Fibroblast of lung (primary cell): ENCODE results near the gene TMED9. TPM values are rescaled to one million over a fixed set of nuclear protein-coding genes. Genes with fewer than 3 reads are reported as not detected.

Source experiments
- DNase-seq, 2 donors: peaks; one replicate each; pipeline versions ENCODE4 v3.0.0 to v3.0.0-alpha.2; 2010; ENCODE audit warnings: low read depth in 2 of 2
- H2AFZ ChIP-seq: 2 replicates; pipeline ENCODE4 v1.5.1; 2012; ENCODE audit warnings: low read length, control low read depth, inconsistent platforms
- H3K27ac ChIP-seq: 2 replicates; pipeline ENCODE4 v1.5.1; 2011; ENCODE audit warnings: low read length, control low read depth; ENCODE audit not compliant: insufficient read depth
- H3K27me3 ChIP-seq: 2 replicates; pipeline ENCODE4 v1.5.1; 2011; ENCODE audit warnings: mild to moderate bottlenecking, low read length; ENCODE audit not compliant: control insufficient read depth, insufficient read depth
- H3K36me3 ChIP-seq: 2 replicates; pipeline ENCODE4 v1.5.1; 2011; ENCODE audit warnings: low read length; ENCODE audit not compliant: control insufficient read depth, insufficient read depth
- H3K4me1 ChIP-seq: 2 replicates; pipeline ENCODE4 v1.5.1; 2011; ENCODE audit warnings: low read length; ENCODE audit not compliant: control insufficient read depth, insufficient read depth; ENCODE audit errors: extremely low read depth
- H3K4me2 ChIP-seq: 2 replicates; pipeline ENCODE4 v1.5.1; 2011; ENCODE audit warnings: low read length, control low read depth; ENCODE audit not compliant: insufficient read depth; ENCODE audit errors: extremely low read depth
- H3K4me3 ChIP-seq, 4 experiments: fragments of 200-600 bp in 1 of 4; sonication (generic) in 1 of 4; replicated peaks in 1 of 4; 2 replicates each; pipeline ENCODE4 v1.5.1; 2011 to 2016; ENCODE audit warnings: low read length in 4 of 4, low read depth in 3 of 4, mild to moderate bottlenecking in 3 of 4, control low read depth in 2 of 4, inconsistent platforms in 1 of 4, mixed read lengths in 1 of 4; ENCODE audit not compliant: insufficient read depth in 1 of 4; ENCODE audit errors: control extremely low read depth in 1 of 4
- H3K79me2 ChIP-seq: 2 replicates; pipeline ENCODE4 v1.5.1; 2012; ENCODE audit warnings: mild to moderate bottlenecking, low read length, inconsistent platforms; ENCODE audit not compliant: control insufficient read depth, insufficient read depth
- H3K9ac ChIP-seq: 2 replicates; pipeline ENCODE4 v1.5.1; 2011; ENCODE audit warnings: mild to moderate bottlenecking, low read length, control low read depth; ENCODE audit not compliant: insufficient read depth
- H3K9me3 ChIP-seq: 2 replicates; pipeline ENCODE4 v1.5.1; 2012; ENCODE audit warnings: low read depth, low read length; ENCODE audit not compliant: control insufficient read depth, insufficient read depth
- H4K20me1 ChIP-seq: 2 replicates; pipeline ENCODE4 v1.5.1; 2011; ENCODE audit warnings: low read length; ENCODE audit not compliant: control insufficient read depth, insufficient read depth; ENCODE audit errors: extremely low read depth
- EZH2 ChIP-seq: IDR thresholded peaks from 2 replicates; pipeline ENCODE4 v1.5.1; 2012; ENCODE audit warnings: low read length, control low read depth, mild to moderate bottlenecking; ENCODE audit errors: missing control alignments
- polyA plus RNA-seq, 2 donors: library from polyadenylated mRNA; depleted of rRNA in 1 of 2; stranded (reverse) in 1 of 2; unstranded in 1 of 2; fragments of >200 nt; gene quantifications; 2 replicates each; pipeline ENCODE4 v1.2.1, GENCODE V29; 2011 to 2012; ENCODE audit warnings: missing spikeins in 1 of 2
- total RNA-seq: library from RNA; depleted of rRNA; stranded (reverse); fragments of >200 nt; gene quantifications from 2 replicates; pipeline ENCODE4 v1.2.1, GENCODE V29; 2014
- TF ChIP-seq, protein P1 (sequence below), 2 donors: IDR thresholded peaks in 1 of 2; conservative IDR thresholded peaks in 1 of 2; 1 replicate in 1 of 2; 2 replicates in 1 of 2; pipeline ENCODE4 v1.5.1; 2011 to 2012; ENCODE audit warnings: low read length in 2 of 2, control low read depth in 1 of 2, inconsistent platforms in 1 of 2, low read depth in 1 of 2, mild to moderate bottlenecking in 1 of 2

The TMED9 gene
- total and polyA plus RNA-seq, 2 donors (not counting 1 experiment from before 2014, with no cell fraction given) = 139 to 355 TPM

GRCh38 chr5:177606071-177607051 lies 14.4 kb downstream of the TMED9 start:
- H3K4me2 ChIP-seq = no peak overlapping the region
- H3K27me3 ChIP-seq = no peaks in the 10 kb centered on the region
- no peak overlapping the region for H3K4me3 ChIP-seq
- H3K79me2 ChIP-seq = no peaks in the 10 kb centered on the region
- no peak overlapping the region for H2AFZ ChIP-seq
- no peaks in the 10 kb centered on the region for H3K4me1 ChIP-seq
- TF ChIP-seq EZH2 = no peak
- TF ChIP-seq, protein P1, sequence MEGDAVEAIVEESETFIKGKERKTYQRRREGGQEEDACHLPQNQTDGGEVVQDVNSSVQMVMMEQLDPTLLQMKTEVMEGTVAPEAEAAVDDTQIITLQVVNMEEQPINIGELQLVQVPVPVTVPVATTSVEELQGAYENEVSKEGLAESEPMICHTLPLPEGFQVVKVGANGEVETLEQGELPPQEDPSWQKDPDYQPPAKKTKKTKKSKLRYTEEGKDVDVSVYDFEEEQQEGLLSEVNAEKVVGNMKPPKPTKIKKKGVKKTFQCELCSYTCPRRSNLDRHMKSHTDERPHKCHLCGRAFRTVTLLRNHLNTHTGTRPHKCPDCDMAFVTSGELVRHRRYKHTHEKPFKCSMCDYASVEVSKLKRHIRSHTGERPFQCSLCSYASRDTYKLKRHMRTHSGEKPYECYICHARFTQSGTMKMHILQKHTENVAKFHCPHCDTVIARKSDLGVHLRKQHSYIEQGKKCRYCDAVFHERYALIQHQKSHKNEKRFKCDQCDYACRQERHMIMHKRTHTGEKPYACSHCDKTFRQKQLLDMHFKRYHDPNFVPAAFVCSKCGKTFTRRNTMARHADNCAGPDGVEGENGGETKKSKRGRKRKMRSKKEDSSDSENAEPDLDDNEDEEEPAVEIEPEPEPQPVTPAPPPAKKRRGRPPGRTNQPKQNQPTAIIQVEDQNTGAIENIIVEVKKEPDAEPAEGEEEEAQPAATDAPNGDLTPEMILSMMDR (conservative IDR thresholded peaks at IDR 0.05 in 1 of 2, IDR thresholded peaks at IDR 0.05 in 1 of 2; ENCODE audit: low read depth in 1 of 2, low read length in 2 of 2) = no peak
- H3K27ac ChIP-seq = no peak overlapping the region
- DNase-seq = no peak
- H3K36me3 ChIP-seq = peaks cover 9% of the 10 kb centered on the region
- H3K9ac ChIP-seq = no peak overlapping the region
- no peaks in the 10 kb centered on the region for H4K20me1 ChIP-seq
- H3K9me3 ChIP-seq = no peaks in the 10 kb centered on the region

DNA sequence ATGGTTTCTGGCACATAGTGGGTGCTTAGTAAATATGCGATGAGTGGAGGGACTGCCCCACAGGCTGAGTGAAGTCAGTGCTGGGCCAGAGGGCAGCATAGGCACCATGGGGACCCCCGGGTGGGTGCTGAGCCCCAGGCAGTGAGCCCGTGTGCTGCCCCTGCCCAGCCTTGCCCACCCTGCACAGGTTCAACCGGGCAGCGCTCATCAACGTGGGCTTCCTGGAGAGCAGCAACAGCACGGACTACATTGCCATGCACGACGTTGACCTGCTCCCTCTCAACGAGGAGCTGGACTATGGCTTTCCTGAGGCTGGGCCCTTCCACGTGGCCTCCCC lies 15.1 kb downstream of the TMED9 start:
- H2AFZ ChIP-seq = no peak overlapping the region
- H3K27me3 ChIP-seq = no peaks in the 10 kb centered on the region
- no peaks in the 10 kb centered on the region for H3K9me3 ChIP-seq
- no peaks in the 10 kb centered on the region for H4K20me1 ChIP-seq
- no peak overlapping the region for H3K4me3 ChIP-seq
- H3K4me2 ChIP-seq = no peak overlapping the region
- H3K27ac ChIP-seq = no peak overlapping the region
- TF ChIP-seq, protein P1 (conservative IDR thresholded peaks at IDR 0.05 in 1 of 2, IDR thresholded peaks at IDR 0.05 in 1 of 2; ENCODE audit: low read depth in 1 of 2, low read length in 2 of 2) = no peak
- TF ChIP-seq EZH2 = no peak
- H3K9ac ChIP-seq = no peak overlapping the region
- no peak for DNase-seq
- no peaks in the 10 kb centered on the region for H3K4me1 ChIP-seq
- no peaks in the 10 kb centered on the region for H3K79me2 ChIP-seq
- H3K36me3 ChIP-seq = peaks cover 9% of the 10 kb centered on the region

GRCh38 chr5:177607452-177608192 lies 15.6 kb downstream of the TMED9 start:
- Histone ChIP-seq H3K4me3 (no peak overlapping the region), H3K79me2 (no peaks in the 10 kb centered on the region), H3K4me2 (no peak overlapping the region), H4K20me1 (no peaks in the 10 kb centered on the region), H3K27ac (no peak overlapping the region), H3K9me3 (no peaks in the 10 kb centered on the region), H3K4me1 (no peaks in the 10 kb centered on the region), H2AFZ (no peak overlapping the region), H3K27me3 (no peaks in the 10 kb centered on the region), H3K36me3 (peaks cover 9% of the 10 kb centered on the region), H3K9ac (no peak overlapping the region)
- DNase-seq = peak; percentile 76 to 85
- no peak for TF ChIP-seq EZH2
- TF ChIP-seq, protein P1 (conservative IDR thresholded peaks at IDR 0.05 in 1 of 2, IDR thresholded peaks at IDR 0.05 in 1 of 2; ENCODE audit: low read depth in 1 of 2, low read length in 2 of 2) = peak; percentile 83 to 92
